ENCODE measurements around the gene TSEN15.

The TSEN15 gene

GRCh38 chr1:184051485-184052193, at the start of gene TSEN15:
TSS of gene TSEN15 (plus strand) at chr1:184051730. CDS start at chr1:184051756, 26 bp downstream.
- peak; percentile 46 for DNase-seq

GRCh38 chr1:184002071-184002470, 49.5 kb upstream of the TSEN15 start:
- peak; percentile 97 for DNase-seq

GRCh38 chr1:184004935-184005334, 46.6 kb upstream of the TSEN15 start:
- no peak for DNase-seq

GRCh38 chr1:184005506-184005905, 46.0 kb upstream of the TSEN15 start:
- no peak for DNase-seq

GRCh38 chr1:184010788-184011187, 40.7 kb upstream of the TSEN15 start:
- DNase-seq: no peak

GRCh38 chr1:184012187-184012586, 39.3 kb upstream of the TSEN15 start:
- no peak for DNase-seq

- no peak for DNase-seq
Observed at GRCh38 chr1:184014271-184014670, 37.3 kb upstream of the TSEN15 start.

- no peak for DNase-seq
Observed at GRCh38 chr1:184016169-184016568, 35.4 kb upstream of the TSEN15 start.

- no peak for DNase-seq
Observed at GRCh38 chr1:184017306-184017705, 34.2 kb upstream of the TSEN15 start.

- DNase-seq: no peak
Observed at GRCh38 chr1:184018622-184019021, 32.9 kb upstream of the TSEN15 start.

- peak; percentile 79 for DNase-seq
Observed at GRCh38 chr1:184019069-184019468, 32.5 kb upstream of the TSEN15 start.

GRCh38 chr1:184019506-184019905, 32.0 kb upstream of the TSEN15 start:
- DNase-seq: no peak

- DNase-seq: no peak
Observed at GRCh38 chr1:184020328-184020727, 31.2 kb upstream of the TSEN15 start.

GRCh38 chr1:184020855-184021254, 30.7 kb upstream of the TSEN15 start:
- DNase-seq: no peak

- peak; percentile 92 for DNase-seq
Observed at GRCh38 chr1:184021728-184022127, 29.8 kb upstream of the TSEN15 start.

- peak; percentile 59 for DNase-seq
Observed at GRCh38 chr1:184022668-184023067, 28.9 kb upstream of the TSEN15 start.

GRCh38 chr1:184023171-184023570, 28.4 kb upstream of the TSEN15 start:
- DNase-seq: no peak

GRCh38 chr1:184025242-184025675, 26.3 kb upstream of the TSEN15 start:
- DNase-seq: peak; percentile 86

- peak; percentile 96 for DNase-seq
Observed at GRCh38 chr1:184027826-184028695, 23.5 kb upstream of the TSEN15 start.

- DNase-seq: no peak
Observed at GRCh38 chr1:184028854-184029623, 22.5 kb upstream of the TSEN15 start.

- DNase-seq: no peak
Observed at GRCh38 chr1:184030433-184031091, 21.0 kb upstream of the TSEN15 start.

- no peak for DNase-seq
Observed at GRCh38 chr1:184031092-184031408, 20.5 kb upstream of the TSEN15 start.
